Renal pelvis (tissue), 4 donors: Measurements from ENCODE around the gene SGMS1. TPM values are rescaled to one million over a fixed set of nuclear protein-coding genes. Genes with fewer than 3 reads are reported as not detected.
"Not testable (repeated sequence)": the region's sequence is repeated elsewhere in the genome, so short reads cannot be mapped to it uniquely, and the experiment has no call there.

ENCODE experiments used
- DNase-seq: peaks from one replicate; pipeline ENCODE4 v3.0.0-alpha.2; 2013
- polyA plus RNA-seq, 3 donors: library from polyadenylated mRNA; unstranded; fragments of 120-200 nt; gene quantifications; one replicate each; pipeline ENCODE4 v1.2.1, GENCODE V29; 2013; ENCODE audit not compliant: insufficient read length in 3 of 3

SGMS1 gene
- polyA plus RNA-seq, 3 donors = 50.6 to 55.1 (median 53.0) TPM

DNA sequence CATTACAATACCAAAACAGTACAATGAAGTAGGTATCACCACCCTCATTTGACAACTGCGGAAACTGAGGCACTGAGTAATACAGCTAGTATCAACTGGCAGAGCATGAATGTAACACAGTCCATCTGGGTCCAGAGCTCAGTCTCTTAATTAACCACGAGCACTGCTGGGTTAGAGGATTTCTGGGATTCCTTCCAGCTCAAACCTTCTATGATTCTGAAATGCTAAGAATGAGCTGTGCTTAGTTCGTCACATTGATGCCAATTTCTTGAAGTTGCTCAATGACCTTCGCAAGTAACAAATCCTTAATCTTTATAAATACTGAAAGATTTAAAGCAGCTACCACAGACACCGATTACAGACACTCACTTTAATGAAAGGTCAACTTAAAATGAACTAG, 62.5 kb downstream of the SGMS1 start:
- no peak for DNase-seq

DNA sequence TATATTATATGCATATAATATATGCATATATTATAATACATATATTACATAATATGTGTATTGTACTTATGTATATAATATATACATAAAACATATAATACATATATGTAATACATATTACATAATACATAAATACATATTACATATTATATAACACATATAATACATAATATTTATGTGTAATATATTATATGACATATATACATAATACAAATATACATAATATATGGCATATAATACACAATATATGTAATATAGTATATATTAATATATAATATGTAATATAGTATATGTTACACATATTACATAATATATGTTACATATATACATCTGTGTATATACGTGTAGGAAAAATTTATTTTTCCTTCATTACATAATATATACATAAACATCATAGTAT, 63.4 kb downstream of the SGMS1 start:
- no peak for DNase-seq

DNA sequence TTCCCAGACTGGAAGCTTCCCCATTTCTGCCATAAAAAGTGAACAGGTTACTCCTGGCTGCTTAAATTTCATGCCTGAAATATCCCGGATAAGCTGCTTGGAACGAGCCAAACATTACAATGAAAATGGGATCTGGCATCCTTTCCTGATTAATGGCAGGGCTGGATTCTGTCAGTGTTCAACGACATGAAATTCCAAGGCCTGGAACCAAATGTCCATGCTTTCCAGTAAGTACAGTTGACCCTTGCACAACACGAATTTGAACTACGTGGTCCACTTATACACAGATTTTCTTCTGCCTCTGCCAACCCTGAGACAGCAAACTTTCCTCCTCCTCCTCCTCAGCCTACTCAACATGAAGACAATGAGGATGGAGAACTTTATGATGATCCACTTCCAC, 65.4 kb downstream of the SGMS1 start:
- no peak for DNase-seq

- no peak for DNase-seq
These were observed 66.5 kb downstream of the SGMS1 start for GRCh38 chr10:50557130-50557682.

- no peak for DNase-seq
These were observed 67.3 kb downstream of the SGMS1 start for GRCh38 chr10:50556237-50557120.

GRCh38 chr10:50554995-50555568, 68.7 kb downstream of the SGMS1 start:
- DNase-seq = no peak

- DNase-seq = no peak
These were observed 69.3 kb downstream of the SGMS1 start for GRCh38 chr10:50554376-50554994.

DNA sequence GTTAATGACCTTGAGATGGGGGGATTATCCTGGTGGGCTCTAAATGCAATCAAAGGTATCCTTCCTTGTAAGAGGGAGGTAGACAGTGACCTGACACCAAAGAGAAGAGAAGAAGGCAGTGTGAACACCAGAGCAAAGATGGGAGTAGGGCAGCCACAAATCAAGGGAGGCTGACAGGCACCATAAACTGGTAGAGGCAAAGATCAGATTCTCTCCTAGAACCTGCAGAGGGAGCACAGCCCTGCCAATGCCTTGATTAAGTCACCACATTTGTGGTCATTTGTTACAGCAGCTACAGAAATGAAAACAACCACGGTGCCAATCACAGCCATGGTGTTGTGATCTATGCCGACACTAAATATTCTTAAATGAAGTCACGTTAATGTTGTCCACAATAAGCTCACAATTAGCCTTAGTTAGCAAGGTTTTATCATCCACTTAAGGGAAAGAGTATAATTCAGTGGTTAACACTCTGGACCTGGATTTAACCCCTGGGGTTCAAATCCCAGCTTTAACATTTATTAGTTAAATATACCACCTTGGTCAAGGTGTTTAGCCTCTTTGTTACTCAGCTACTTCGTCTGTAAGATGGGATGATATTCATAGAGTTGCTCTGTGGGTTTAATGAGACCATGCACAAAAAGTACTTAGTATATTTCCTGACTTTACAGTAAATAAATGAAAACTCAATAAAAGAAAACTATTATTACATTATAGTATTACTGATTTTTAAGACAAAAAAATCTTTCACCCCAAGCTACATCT, 70.8 kb downstream of the SGMS1 start:
- DNase-seq = peak; percentile 68

- no peak for DNase-seq
These were observed 71.4 kb downstream of the SGMS1 start for GRCh38 chr10:50552308-50552707.

DNA sequence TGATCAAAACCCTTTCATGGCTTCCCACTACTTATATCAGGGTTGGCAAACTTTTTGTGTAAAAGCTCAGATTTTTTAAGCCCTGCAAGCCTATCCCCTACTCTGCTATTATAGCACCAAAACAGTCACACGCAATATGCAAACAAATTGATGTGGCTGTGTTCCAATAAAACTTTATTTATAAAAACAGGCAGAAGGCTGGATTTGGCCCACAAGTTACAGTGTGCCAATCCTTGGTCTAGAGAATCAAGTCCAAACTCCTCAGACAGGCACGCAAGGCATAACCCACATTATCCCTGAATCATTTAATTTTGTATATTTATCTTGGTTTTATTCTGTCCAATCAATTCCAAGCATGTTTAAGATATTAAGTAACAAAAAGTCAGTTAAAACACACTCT, 71.9 kb downstream of the SGMS1 start:
- DNase-seq = no peak

DNA sequence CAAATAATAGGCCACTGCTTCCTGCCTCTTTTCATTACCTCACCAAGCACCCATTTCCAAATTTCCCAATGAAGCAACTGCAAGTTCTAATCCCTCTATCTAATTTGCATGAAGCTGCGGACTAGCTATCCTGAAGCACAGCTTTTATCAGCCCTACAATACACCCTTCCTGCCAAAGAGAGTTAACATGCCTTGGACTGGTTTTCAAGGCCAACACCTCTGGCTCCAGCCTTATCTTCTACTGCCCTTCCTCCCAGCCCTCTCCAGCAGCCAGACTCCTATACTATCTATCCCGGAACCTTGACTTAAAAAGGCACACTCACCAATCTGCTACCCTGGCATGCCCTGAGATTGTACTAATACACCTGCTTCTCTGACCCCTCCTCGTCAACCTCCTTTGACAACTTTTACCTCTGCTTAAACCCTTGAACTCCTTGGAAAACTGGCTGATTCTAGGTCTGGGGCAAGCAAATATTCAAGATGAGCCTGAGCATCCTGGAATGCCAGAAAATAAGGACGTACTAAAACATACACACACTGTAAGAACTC, 73.4 kb downstream of the SGMS1 start:
- DNase-seq = no peak

DNA sequence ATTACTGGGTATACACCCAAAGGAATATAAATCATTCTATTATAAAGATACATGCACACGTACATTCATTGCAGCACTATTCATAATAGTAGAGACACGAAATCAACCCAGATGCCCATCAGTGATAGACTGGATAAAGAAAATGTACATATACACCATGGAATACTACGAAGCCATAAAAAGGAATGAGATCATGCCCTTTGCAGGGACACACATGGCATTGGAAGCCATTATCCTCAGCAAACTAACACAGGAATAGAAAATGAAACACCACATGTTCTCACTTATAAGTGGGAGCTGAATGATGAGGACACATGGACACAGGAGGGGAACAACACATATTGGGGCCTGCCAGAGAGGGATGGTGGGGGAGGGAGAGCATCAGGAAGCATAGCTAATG, 74.6 kb downstream of the SGMS1 start:
- not testable (repeated sequence) for DNase-seq

GRCh38 chr10:50548481-50548880, 75.3 kb downstream of the SGMS1 start:
- DNase-seq = not testable (repeated sequence)

GRCh38 chr10:50546287-50546686, 77.5 kb downstream of the SGMS1 start:
- DNase-seq = not testable (repeated sequence)

DNA sequence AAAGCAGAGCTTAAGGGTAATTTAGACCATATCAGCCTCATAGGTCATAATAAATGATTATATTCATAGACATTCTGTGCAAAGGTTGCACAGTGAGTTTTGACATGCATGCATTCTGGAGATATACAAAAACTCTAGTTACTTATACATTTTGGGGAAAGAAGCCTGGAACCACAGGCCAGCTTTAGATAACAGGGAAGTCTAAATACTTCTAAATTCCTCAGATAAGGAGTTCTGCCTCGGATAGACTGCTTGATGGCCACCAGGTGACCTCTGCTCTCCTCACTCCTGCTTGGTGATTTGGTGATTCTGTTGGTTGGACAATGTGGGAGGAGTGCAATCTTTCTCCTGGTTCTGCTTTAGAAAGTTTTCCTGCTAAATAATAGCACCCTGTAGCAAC, 77.9 kb downstream of the SGMS1 start:
- DNase-seq = no peak

GRCh38 chr10:50544857-50545429, 78.8 kb downstream of the SGMS1 start:
- DNase-seq = no peak

DNA sequence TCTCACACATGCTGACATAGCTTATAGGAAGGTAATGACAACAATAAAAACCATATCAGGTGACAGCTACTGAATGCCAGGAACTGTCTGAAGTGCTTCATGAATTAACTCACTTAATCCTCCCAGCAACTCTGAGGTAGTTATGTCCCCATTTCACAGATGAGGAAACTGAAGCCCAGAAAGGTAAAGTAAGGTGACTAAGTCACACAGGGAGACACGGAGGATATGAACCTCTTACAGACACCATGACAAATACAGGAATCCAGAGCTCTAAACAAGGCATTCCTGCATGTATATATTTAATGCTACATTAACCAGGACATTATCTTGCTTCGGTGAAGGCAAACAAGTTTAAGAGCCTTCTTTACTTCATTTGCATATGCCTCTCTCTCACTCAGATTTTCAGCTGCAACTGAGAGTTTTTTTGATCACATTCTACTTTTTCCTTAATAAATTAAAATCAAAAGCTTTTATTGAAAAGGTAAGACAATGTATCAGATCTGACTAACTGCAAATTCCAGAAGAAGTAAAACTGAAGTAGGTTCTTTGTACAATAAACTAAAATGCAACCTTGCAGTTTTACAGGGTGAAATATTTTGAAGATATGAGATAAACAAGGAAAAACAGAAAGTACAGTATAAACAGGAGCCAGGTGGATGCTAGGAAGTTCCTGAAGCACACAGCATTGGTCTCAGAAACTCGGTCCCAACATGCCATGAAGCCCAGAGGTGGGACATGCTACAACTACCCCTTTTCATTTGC, 79.5 kb downstream of the SGMS1 start:
- no peak for DNase-seq

GRCh38 chr10:50542871-50543270, 80.9 kb downstream of the SGMS1 start:
- DNase-seq = no peak

DNA sequence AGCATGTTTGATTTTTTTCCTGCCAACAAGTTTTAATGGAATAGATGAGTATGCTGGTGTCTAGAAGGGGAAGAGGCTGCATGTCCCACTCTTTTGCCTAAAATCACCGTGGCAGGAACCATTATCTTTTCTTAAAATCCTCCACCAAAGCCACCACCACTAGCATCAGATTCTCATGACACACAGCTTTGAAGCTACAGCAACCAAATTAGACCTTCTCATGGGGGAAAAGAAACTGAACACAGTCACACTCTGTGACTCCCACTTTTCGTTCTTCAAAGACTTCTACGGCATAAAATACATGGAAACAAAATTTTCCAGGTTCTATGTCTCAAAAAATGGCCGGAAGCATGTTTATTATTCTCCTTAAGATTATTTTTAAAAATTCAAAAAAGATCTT, 81.8 kb downstream of the SGMS1 start:
- DNase-seq = no peak

DNA sequence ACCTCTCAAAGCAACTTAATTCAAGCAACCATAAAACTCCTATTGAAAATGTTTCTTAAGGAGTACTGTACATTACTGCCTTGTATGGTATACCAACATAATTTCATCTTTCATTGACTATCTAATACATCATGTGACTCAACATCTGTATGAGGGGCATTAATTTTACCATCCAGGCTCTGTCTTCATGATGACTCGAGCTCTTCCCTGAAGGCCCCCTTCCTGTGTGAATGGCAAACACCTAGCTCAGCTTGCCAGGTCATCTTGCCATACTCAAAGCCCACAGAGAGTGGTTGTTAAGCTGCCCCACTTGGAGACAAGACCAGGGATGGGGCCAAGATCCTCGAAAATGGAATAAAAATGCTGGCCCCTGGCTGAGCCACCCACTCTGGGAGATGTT, 82.4 kb downstream of the SGMS1 start:
- DNase-seq = no peak

DNA sequence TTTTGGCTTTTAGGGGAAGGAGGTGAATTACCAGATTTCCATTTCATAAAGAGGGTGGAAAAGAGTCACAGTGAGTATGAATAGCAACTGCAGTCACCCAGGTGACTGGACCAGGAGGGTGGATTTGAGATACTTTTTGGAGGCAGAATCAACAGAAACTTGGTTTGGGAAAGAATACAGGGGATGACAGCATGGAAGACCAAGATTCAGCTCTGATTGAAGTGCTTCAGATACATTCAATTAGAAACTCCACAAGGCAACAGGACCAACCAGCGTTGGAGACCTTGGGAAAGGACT, 83.0 kb downstream of the SGMS1 start:
- DNase-seq = no peak
